NCI-H510A (cell line): Measurements from ENCODE around the gene CDH11.
A peak's percentile ranks its signal among the peaks of the same experiment; 100 is the strongest.

Source experiments
- DNase-seq: peaks from one replicate; lab custom pipeline; 2025; lab: John Stamatoyannopoulos, UW

Gene CDH11

GRCh38 chr16:65121870-65122723 lies at the start of gene CDH11:
Gene CDH11 (minus strand): TSS chr16:65122063. CDS start chr16:65004869, 117,194 bp downstream.
- DNase-seq = peak; percentile 20

GRCh38 chr16:65154321-65154720 lies 32.5 kb upstream of the CDH11 start:
- DNase-seq = no peak

- no peak for DNase-seq
These were observed 31.7 kb upstream of the CDH11 start for GRCh38 chr16:65153365-65154105.

- no peak for DNase-seq
These were observed 26.9 kb upstream of the CDH11 start for GRCh38 chr16:65148804-65149203.

GRCh38 chr16:65142276-65142675 lies 20.4 kb upstream of the CDH11 start:
- no peak for DNase-seq

GRCh38 chr16:65136681-65137080 lies 14.8 kb upstream of the CDH11 start:
- no peak for DNase-seq

- DNase-seq = no peak
These were observed 5.2 kb upstream of the CDH11 start for GRCh38 chr16:65126845-65127624.

- DNase-seq = no peak
These were observed 4.0 kb upstream of the CDH11 start for GRCh38 chr16:65125871-65126270.

- DNase-seq = no peak
These were observed 3.5 kb upstream of the CDH11 start for GRCh38 chr16:65125322-65125721.

- DNase-seq = no peak
These were observed 2.7 kb upstream of the CDH11 start for GRCh38 chr16:65124596-65124995.

- no peak for DNase-seq
These were observed 2.3 kb upstream of the CDH11 start for GRCh38 chr16:65124212-65124548.

- no peak for DNase-seq
These were observed 1.7 kb upstream of the CDH11 start for GRCh38 chr16:65123396-65124211.

GRCh38 chr16:65122724-65123395 lies 997 bp upstream of the CDH11 start:
- no peak for DNase-seq

- no peak for DNase-seq
These were observed 787 bp downstream of the CDH11 start for GRCh38 chr16:65120831-65121721.

- no peak for DNase-seq
These were observed 1.4 kb downstream of the CDH11 start for GRCh38 chr16:65120461-65120830.

GRCh38 chr16:65119901-65120401 lies 1.9 kb downstream of the CDH11 start:
- no peak for DNase-seq

- DNase-seq = no peak
These were observed 2.4 kb downstream of the CDH11 start for GRCh38 chr16:65119435-65119834.

GRCh38 chr16:65118871-65119270 lies 3.0 kb downstream of the CDH11 start:
- no peak for DNase-seq

GRCh38 chr16:65117811-65118448 lies 3.9 kb downstream of the CDH11 start:
- no peak for DNase-seq
